AG09309 (cell line): ENCODE results near the gene OR4A16.

ENCODE experiments used
- DNase-seq: peaks from one replicate; pipeline ENCODE4 v3.0.0-alpha.2; 2010; ENCODE audit warnings: low read depth
- H3K4me3 ChIP-seq: 2 replicates; pipeline ENCODE4 v1.5.1; 2011; ENCODE audit warnings: mild to moderate bottlenecking, low read depth, low read length, moderate library complexity; ENCODE audit not compliant: control insufficient read depth
- CTCF ChIP-seq: IDR thresholded peaks from 2 replicates; pipeline ENCODE4 v1.5.1; 2011; ENCODE audit warnings: mild to moderate bottlenecking, low read depth, low read length, inconsistent platforms; ENCODE audit not compliant: insufficient read depth, control insufficient read depth; ENCODE audit errors: missing control alignments

OR4A16 gene

GRCh38 chr11:55342901-55343300 is at the start of gene OR4A16:
OR4A16 (plus strand) TSS chr11:55343201; CDS start chr11:55343201, 0 bp downstream.
- DNase-seq: no peak
- no peak for TF ChIP-seq CTCF
- H3K4me3 ChIP-seq: no peak within 1 kb of the TSS

GRCh38 chr11:55324500-55324899 is 18.5 kb upstream of the OR4A16 start:
- no peak for DNase-seq
- no peak overlapping the region for H3K4me3 ChIP-seq
- no peak for TF ChIP-seq CTCF

GRCh38 chr11:55345306-55345705 is 2.3 kb downstream of the OR4A16 start:
- TF ChIP-seq CTCF: no peak
- no peak overlapping the region for H3K4me3 ChIP-seq
- no peak for DNase-seq

- H3K4me3 ChIP-seq: no peak overlapping the region
- DNase-seq: no peak
- no peak for TF ChIP-seq CTCF
These were observed 6.0 kb downstream of the OR4A16 start for GRCh38 chr11:55349032-55349431.

GRCh38 chr11:55357560-55358184 is 14.7 kb downstream of the OR4A16 start:
- DNase-seq: no peak
- H3K4me3 ChIP-seq: no peak overlapping the region
- TF ChIP-seq CTCF: no peak

- TF ChIP-seq CTCF: no peak
- DNase-seq: no peak
- no peak within 1 kb of the TSS for H3K4me3 ChIP-seq
These were observed 24.7 kb downstream of the OR4A16 start, which contains the start of gene OR4A15 for GRCh38 chr11:55367674-55368073. OR4A15 (plus strand) TSS chr11:55367974; CDS start chr11:55367974, 0 bp downstream.
